GM18517 (cell line): ENCODE measurements around the gene PRKCB.
"Not testable (repeated sequence)": the region's sequence is repeated elsewhere in the genome, so short reads cannot be mapped to it uniquely, and the experiment has no call there.

ENCODE experiments used
- ATAC-seq: cut with Tn5 transposase; IDR thresholded peaks from one replicate; pipeline ENCODE4 v1.9.1; 2021; ENCODE audit warnings: mild to moderate bottlenecking, moderate library complexity; ENCODE audit not compliant: unreplicated experiment

Gene PRKCB

DNA sequence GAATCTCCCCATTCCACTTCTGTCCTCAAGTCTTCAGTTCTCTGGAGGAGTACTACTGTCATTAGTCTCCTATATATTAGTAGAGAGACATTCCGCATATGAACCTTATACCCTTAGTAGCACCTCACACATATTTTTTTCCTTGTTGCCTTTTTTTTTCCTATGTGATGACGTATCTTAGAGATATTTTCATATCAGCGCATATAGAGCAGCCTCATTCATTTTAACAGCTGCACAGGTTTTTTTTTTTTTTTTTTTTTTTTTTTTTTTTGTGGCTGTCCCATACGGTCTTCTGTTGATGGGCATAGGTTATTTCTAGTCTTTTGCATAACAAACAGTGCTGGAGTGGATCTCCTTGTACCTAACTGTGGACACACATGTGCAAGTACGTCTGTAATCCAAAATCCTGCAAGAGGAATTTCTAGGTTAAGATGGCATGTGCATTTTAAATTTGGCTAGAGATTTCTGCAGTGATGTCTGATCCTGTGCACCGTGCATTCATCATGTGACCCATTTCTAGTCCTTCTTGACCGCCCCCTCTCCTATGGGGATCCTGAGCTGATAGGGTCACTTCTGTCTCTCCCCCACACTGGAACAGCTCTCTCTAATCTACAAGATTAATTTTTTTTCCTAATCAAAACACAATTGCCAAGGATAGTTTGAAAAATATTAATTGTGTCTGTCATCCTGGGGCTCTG, 64.8 kb downstream of the PRKCB start:
- ATAC-seq: no peak

DNA sequence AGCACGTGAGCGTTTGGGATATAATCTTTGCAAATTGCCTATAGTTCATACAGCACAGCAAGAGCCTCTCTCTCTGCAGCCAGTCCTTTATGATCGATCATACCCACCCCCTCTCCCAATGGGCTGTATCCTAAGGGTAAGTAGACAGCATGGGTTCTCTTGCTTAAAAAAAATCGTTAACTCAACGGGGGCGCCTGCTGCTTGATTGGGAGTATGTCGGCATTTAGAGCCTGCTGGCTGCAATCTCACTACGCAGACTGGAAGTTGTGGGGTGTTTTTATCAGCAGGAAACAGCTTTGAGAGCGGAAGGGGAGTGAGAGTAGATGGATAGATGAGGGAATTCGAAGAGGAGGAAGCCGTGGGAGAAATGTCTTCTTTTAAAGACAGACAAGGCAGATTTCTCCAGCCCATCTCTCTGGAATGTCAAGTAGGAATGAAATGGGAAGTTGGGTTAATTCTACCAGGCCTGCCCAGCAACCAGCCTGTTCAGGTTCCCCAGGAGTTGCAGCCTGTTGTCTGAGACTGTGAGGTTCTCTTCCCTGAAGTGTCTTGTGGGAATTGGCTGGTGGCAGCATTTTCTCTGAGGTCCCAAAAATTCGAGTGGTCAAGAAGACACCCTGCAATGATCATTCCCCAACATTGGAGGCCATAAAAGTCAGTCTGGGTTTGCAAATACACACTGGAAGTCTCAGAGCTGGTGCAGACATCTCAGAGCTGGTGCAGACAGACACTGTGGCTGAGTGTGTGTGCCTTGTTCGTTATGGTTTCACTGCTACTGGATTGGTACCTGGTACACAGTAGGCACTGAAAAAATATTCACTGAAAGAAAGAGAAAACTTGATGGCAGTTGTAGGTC, 65.6 kb downstream of the PRKCB start:
- ATAC-seq: no peak

DNA sequence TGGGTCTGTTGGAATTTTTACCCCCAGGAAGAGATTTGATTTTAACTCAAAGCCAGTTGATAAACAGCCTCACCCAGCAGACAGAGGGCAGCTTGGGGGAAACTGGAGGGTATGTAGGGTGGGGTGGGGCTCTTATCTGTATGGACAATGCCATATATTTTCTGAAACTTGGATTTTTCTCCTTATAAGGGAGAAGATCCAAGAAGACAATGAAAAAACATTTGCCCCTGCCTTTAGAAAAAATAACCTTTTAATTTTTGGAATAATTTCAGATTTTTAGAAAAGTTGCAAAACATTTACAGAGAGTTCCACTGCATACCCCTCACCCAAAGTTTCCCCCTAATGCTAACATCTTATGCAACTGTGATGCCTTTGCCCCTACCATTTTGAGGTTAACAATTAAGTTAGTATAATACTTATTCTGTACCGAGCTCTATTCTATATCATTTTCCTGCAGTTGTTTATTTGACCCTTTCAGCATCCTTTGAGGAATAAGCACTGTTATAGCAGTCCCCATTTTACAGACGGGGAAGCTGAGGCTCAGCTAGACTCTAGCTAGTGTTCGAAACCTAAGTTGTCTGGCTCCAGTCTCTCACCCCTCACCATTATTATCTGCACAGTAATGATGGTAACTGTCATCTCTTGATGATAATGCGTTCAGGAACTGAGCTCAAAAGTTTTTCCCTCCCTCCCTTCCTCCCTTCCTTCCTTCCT, 66.4 kb downstream of the PRKCB start:
- no peak for ATAC-seq

DNA sequence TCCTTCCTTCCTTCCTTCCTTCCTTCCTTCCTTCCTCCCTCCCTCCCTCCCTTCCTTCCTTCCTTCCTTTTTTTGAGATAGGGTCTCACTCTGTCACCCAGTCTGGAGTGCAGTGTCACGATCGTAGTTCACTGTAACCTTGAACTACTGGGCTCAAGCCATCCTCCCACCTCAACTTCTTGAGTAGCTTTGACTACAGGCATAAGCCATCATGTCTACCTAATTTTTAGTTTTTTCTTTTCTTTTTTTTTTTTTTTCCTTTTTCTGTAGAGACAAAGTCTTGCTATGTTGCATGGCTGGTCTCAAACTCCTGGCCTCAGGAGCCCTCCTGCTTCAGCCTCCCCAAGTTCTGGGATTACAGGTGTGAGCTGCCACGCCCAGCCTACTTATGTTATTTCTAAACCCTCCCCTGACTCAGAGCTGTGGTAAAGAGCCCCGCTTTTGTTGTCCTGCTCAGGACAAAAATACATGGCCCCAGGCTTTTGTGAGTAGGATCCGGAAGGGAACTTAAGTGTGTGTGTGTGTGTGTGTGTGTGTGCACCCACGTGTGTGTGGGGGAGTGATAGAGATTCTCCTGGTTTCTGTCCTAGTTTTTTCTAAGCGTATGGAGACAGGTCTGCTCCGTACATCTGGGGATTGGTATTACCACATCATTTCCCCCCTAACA, 67.1 kb downstream of the PRKCB start:
- ATAC-seq: no peak

DNA sequence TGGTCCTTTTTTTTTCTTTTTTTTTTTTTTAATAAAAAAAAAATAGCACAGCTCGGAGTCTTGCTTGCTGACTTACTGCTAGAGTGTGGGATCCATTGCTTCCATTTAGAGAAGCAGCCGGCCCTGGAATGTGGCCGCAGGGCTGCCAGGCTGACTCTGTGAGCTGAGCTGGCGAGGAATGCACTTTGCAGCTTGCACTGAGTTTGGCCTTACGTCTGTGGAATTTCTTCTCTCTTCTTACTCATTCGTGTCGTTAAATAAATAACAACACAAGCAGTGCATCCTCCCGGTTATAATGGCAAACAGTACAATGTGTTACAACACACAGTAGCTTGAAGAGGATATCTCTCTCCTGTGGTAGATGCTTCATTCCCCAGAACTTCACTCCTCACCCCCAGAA, 69.2 kb downstream of the PRKCB start:
- no peak for ATAC-seq

DNA sequence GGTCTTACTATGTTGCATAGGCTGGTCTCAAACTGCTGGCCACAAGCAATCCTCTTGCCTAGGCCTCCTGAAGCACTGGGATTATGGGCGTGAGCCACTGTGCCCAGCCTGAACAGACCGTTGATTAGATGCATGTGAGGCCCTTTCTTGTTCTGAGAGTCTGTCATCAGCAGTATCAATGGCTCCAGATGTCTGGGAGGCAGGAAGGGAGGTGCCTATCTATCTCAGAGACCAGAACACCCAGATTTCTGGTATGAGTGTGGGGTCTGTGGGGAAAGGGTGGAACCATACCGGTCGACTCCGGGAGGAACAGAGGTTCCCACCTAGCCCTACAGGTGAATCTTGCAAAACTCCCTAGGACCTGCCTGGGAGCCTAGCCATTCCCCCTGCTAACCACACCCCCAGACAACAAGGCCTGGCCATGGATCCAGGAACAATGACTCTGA, 71.7 kb downstream of the PRKCB start:
- ATAC-seq: no peak

DNA sequence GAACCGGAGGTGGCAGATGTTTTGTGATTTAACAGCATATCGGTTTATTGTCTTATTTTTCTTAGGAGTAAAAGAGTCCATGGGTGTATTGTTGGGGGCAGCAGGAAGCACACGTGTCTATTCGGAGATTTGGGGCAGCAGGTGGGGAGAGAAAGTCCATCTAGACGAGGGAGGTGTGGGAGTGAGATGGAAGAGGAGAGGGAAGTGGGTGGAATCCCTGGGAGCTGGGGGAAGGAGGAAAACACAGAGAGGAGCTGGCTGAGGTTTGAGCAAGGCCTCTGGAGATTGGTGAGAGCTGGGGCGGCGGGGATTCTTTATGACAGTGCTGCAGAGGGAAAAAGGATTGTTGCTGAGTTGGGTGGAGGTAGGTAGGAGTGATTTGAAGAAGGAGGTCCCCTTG, 72.1 kb downstream of the PRKCB start:
- ATAC-seq: no peak

DNA sequence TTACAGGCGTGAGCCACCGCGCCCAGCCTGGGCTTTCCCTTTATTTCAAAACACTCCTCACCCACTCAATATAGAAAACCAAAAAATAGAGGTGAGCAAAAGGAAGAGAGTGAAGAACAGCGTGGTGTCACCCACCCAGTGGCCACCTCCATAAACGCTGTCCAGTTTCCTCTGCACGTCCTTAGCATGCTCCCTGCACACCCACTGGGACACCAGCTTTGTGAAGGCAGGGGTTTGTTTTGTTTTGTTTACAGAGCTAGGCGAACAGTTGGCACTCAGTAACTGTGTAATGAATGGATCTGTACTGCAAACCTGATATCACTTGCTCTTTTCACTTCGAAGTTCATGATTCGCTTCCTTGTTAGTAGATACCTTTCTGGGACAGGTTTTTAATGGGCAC, 73.0 kb downstream of the PRKCB start:
- no peak for ATAC-seq

DNA sequence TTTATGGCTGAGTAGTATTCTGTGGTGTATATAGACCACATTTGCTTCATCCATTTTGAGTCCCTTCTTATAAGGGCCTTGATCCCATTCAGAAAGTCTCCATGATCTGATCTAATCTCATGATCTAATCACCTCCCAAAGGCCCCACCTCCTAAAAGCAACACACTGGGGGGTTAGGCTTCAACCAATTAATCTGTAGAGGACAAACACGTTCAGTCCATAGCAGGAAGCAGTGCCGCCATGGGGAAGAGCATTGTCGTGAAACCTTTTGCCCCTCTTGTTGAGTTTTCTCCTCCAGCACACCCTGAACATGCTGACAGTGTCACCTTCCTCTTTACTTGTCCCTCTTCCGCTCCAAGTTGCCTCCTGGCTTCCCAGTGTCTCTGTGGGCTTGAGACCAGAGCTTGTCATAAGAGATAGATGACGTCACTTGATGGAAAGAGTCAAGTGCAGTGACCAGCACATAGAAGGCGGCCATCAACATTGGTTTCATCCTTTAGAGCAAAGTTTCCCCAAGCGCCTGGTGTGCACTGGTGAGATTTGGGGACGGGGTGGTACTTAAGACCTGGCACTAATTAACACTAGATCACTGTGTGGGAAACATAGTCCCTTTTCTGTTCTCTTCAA, 74.1 kb downstream of the PRKCB start:
- no peak for ATAC-seq

DNA sequence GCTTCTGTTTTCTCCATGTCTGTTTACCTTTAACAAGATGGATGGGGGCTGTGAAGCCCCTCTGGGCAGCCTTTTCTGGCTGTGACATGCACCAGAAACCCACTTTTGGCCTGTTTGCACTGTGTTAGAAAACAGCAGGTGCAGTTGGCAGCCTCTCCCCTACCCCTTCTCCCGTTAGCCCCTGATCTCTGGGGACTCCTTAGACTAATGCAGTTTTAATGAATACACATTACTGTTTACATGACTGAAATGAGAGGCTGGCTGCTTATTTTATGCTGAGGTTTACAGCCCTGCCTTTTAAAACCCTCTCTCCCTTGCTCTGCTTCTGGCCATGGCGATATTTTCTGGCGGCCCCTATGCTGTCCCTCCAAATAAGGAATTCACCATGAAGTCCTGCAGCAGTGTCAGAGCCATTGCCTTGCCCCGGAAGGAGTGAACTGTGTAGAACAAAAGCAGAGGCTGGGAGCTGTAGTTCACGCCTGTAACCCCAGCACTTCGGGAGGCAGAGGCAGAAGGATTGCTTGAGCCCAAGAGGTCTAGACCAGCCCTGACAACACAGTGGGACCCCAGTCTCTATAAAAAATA, 79.3 kb downstream of the PRKCB start:
- no peak for ATAC-seq

DNA sequence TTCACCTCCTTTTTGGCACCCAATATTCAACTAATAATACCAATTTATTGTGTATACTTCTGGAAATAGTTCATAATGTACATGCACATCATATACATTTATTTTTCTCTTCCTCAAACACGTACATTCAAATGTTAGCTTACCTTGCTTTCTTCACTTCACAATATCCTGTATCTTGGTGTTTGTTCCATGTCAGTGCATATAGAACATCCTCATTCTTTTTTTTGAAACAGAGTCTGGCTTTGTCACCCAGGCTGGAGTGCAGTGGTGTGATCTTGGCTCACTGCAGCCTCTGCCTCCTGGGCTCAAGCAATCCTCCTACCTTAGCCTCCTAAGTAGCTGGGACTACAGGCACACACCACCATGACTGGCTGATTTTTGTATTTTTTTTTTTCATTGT, 80.8 kb downstream of the PRKCB start:
- not testable (repeated sequence) for ATAC-seq

DNA sequence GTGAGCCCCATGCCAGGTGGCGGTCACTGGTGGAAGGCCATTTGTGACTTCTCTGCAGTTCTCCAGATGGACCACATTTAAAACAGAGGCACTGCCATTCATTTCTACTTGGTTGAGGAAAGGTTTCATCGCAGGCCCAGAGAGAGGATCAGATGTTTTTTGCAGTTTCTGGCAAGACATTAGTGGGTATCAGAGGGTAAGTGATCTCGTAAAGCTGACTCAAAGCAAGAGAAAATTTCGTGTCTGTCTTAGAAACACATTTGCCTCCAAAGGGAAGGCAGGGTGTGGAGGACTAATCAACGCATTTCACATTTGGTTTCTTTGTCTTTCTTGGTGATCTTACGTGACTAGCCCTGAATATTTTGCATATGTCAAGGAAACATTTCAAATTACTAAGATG, 81.8 kb downstream of the PRKCB start:
- ATAC-seq: no peak

DNA sequence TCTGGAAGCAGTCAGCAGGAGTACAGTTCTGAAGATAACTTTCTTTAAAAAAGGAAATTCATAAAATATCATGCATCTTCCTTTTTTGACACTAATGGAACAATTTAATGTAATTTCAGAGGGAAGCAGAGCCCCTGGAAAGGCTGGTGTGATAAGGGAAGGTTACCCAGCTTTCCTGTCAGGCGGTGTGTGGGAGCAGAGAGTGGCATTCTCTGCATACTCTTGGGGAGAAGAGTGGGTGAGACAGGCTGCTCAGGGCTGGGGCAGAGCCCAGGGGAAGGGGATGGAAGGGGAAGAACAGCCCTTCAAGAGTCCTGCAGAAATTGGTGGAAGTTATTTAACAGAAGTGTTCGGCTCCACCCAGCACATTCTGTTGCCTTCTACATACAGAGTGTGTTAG, 84.7 kb downstream of the PRKCB start:
- ATAC-seq: no peak

DNA sequence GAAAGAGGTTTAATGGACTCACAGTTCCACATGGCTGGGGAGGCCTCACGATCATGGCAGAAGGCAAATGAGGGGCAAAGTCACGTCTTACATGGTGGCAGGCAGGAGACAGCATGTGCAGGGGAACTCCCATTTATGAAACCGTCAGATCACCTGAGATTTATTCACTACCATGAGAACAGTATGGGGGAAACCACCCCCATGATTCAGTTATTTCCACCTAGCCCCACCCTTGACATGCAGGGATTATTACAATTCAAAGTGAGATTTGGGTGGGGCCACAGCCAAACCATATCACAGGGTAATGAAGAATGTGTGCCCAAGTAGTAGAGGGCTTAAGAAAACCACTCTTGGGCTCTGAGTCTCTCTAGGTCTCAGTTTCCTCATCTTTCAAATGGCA, 85.1 kb downstream of the PRKCB start:
- no peak for ATAC-seq

DNA sequence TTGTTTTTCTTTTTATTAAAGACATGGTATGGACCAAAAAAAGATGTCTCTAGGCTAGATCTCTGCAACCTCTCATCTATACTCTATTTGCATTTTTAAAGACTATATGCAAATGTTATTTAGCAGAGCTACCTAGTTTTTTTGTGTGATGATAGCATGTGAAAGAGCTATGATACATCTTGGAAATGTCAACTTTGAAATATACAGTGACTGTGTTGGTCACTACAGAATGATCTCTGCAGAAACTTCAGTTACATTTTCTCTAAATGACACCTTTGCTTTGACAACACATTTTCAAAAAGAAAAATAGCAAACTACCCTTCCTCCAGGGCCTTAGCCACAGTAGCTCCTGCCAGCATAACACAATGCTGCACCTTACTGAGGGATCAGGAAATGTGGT, 86.6 kb downstream of the PRKCB start:
- ATAC-seq: no peak

DNA sequence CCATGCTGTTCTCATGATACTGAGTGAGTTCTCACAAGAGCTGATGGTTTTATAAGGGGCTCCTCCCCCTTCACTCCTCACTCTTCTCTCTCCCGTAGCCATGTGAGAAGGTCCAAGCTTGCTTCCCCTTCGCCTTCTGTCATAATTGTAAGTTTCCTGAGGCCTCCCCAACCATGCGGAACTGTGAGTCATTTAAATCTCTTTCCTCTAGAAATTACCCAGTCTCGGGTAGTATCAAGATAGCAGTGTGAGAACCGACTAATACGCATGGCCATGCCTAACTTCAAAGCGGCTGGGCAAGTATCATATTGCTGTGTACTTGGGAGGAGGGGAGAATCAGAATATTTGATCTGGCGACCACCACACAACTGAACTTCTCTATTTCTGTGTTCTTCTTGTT, 88.3 kb downstream of the PRKCB start:
- no peak for ATAC-seq

DNA sequence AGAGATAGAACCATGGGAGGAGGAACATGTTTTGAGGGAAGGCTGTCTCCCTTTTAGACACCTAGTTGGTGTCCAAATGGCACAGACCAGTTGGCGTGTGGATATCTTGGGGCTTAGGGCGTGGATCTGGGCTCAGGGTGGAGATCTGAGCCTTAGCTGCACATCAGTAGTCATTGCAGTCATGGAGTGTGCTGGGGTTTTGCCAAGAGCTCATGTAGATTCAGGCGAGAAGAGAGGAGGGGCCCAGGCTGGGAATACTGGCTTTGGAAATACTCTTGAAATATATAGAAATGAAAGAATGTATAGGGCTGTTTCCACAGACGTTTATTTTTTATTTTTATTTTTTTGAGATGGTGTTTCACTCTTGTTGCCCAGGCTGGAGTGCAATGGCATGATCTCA, 92.0 kb downstream of the PRKCB start:
- ATAC-seq: no peak

DNA sequence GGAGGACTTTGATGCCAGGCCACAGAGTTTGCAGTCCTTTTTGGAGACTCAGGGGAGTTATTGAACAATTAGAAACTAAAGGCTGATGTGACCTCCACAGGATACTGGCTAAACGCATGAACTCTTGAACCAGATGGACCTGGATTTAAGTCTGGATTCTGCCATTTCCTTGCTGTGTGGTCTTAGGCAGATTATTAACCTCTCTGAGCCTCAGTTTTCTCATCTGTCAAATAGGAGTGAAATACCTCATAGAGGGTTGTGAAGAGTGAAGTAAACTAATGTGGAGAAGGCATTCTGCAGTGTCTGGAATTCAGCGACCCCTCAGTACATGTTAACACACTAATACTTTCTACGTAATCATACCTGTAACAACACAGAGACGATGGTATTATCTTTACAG, 93.5 kb downstream of the PRKCB start:
- no peak for ATAC-seq

DNA sequence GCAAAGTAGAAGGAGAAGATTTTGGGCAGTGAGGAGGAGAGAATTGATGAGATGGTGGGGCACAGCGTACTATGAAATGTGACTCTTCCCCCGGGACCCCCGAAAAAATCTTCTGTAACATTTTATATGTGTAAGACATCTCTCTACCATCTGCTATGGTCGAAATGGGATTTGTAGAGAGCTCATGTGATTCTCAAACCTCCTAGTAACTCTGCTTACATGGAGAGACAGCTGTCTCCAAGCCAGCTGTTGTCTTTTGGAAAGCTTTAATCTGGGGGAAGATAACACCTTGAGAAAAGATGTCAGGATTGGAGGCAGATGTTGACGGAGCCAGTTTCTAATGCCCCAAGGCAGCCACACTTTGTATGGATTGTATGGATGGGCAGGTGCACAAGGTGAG, 94.1 kb downstream of the PRKCB start:
- no peak for ATAC-seq

DNA sequence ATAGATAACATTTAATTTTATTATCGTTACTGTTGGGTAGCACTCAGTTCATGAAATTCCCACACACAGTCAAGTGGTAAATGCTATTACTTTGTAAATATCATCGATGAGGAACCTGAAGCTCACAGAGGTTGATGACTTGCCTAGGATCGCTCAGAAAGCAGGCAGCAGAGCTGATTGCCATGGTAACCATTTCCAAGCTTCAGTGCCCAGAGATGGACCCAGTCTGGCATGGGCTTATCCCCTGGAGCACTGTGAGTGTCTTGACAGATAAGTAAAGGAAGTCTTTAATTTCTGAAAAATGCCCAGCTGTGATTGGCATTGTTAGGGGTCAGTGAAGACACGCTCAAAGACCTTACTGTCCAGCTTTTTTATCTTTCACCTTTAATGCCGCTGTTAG, 95.0 kb downstream of the PRKCB start:
- no peak for ATAC-seq
